ENCODE results near the gene AQP12A.

DNA sequence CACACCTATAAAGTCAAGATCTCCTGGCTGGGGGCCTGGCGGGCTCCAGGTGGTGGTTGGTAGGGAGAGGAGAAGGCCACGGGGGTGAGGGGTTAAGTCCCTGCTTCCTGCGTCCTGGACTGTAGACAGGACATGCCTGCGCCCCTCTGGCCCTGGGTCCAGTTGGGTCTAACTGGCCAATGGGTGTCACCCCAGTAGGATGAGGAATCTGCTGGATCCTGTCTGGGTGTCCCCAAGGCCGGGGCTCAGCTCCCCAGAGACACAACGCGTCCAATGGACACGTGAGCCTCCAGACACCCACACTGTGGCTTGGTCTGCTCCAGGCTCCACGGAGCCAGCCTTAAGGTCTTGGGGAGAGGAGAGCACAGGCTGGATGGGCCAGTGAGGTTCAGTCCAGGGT, 19.6 kb downstream of the AQP12A start:
- no peak for TF ChIP-seq EZH2 (IDR thresholded peaks at IDR 0.05; ENCODE audit: low read length)
- TF ChIP-seq, protein P1, sequence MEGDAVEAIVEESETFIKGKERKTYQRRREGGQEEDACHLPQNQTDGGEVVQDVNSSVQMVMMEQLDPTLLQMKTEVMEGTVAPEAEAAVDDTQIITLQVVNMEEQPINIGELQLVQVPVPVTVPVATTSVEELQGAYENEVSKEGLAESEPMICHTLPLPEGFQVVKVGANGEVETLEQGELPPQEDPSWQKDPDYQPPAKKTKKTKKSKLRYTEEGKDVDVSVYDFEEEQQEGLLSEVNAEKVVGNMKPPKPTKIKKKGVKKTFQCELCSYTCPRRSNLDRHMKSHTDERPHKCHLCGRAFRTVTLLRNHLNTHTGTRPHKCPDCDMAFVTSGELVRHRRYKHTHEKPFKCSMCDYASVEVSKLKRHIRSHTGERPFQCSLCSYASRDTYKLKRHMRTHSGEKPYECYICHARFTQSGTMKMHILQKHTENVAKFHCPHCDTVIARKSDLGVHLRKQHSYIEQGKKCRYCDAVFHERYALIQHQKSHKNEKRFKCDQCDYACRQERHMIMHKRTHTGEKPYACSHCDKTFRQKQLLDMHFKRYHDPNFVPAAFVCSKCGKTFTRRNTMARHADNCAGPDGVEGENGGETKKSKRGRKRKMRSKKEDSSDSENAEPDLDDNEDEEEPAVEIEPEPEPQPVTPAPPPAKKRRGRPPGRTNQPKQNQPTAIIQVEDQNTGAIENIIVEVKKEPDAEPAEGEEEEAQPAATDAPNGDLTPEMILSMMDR (optimal IDR thresholded peaks at IDR 0.05 in 1 of 3, IDR thresholded peaks at IDR 0.05 in 1 of 3, conservative IDR thresholded peaks at IDR 0.05 in 1 of 3; ENCODE audit: extremely low read depth in 1 of 3, insufficient read depth in 2 of 3, low read length in 3 of 3) = no peak
